ENCODE measurements around the gene TMEM18.

The TMEM18 gene

DNA sequence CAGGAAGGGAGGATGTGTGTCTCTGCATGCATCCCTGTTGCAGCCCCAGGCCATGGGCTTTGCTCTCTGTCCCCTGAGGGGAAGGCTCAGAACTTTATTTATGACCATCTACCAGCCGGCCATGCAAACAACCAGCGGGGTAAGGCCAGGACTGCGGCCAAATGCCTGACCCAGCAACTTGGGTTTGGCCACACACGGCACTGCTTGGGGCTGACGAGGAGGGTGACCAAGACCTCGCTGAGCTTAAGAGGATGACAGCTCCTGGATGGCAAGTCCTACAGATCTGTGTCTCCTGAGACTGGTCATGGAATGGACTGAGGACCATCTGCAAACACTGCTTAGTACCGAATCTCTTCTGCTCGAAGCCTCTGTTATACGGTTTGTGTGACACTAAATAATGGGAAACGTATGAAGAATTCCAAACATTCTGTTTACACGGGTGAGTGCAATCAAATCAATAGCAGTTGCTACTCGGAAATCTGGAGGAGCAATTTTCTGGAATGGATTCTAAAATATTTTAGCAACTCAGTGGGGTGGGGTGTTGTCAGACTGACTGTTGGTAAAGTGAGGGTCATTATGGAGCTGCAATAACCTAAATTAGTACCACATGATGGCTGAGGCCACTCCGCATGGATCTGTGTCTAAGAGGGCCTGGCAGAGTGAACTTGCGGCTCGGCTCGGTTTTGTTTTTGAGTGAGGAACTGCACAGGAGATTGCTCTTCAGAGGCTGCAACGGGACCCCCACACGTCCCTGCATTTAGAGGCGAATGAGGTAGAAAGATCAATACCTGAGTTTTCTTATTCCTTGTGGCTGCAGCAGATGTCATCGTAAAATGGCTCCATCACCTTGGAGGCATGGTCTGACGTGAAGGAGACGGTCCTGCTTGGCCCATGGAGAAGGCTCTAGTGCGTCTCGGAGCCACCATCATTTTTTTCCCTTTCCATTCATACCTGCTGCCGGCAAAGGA is 26.6 kb downstream of the TMEM18 start:
- no peak for DNase-seq

- DNase-seq, result no peak
These were observed 27.5 kb downstream of the TMEM18 start for GRCh38 chr2:649426-650342.

DNA sequence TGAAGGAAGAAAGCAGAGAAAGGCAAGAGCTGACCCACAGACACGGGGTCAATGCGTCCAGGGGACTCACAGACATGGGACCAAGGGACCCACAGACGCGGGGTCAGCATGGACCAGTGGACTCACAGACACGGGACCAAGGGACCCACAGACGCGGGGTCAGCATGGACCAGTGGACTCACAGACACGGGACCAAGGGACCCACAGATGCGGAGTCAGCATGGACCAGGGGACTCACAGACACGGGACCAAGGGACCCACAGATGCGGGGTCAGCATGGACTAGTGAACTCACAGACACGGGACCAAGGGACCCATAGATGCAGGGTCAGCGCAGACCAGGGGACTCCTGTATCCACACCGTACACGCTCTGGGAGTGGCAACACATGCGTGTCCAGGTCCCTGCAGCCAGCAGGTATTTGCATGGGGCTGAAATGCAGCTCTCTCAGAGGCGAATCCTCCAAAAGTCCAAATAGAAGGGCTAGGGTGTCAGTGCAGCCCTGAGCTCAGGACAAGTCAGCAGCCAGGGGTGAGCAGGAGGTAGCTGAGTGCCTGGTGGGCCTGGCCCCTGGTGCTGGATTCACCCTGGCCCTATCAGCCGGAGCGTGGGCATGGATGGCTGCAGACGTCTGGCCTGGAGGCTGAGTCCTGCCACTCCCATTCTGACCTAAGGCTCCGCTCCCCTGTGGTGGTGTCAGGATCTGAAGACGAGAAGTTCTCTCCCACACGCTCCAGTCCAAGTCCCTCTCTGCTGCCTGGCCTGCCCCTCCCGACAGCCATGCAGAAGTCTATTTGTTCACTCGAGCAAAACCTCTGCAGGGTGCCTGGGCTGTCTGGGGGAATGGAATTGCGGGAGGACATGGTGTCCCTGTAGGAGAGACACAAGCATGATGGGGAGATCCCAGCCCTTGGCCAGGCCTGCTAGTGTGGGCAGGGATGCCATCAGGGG is 28.5 kb downstream of the TMEM18 start:
- no peak for DNase-seq

GRCh38 chr2:647691-648231 is 29.4 kb downstream of the TMEM18 start:
- no peak for DNase-seq

DNA sequence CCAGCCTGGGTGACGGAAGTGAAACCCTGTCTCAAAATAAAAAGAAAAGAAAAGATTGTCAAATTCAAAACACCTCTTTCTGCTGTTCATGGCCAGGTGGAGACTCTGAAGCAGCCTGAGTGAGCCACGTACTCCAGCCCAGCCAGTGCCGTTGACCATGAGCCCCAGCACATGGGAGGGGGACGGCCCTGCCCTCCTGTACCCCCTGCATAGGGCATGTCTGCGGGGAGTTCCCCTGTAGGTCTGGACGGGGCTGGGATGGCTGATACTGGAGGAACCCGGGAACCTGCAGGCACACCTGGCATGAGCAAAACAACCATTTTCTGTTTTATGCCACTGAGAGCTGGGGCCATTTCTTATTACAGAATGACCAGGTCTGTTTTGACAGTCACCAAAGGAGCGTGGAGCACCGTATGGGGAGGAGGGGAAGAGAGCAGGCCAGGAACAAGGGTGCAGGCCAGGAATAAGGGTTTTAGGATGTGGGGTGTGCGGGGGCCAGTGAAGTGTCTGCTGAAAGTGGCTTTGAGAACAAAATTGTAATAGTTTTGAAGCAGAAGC is 30.1 kb downstream of the TMEM18 start:
- no peak for DNase-seq

- no peak for DNase-seq
These were observed 32.3 kb downstream of the TMEM18 start for GRCh38 chr2:644871-645270.

DNA sequence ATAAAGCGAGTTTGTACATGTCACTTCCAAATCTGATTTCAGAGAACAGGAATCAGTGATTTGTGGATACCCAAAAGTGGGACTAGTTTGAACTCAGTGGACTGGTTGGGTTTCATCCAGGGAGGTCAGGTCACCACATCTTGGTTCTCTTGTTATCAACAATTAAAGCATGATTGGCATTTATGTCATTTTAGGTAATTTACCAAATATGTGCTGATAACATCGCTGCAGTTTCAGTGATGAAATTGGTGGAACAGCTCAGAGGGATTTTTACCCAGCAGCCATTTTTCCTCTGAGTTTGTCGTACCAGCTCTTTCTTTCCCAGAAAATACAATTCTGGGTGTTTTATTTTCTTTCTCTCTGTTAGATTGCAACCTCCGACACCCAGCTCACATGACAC is 33.4 kb downstream of the TMEM18 start:
- DNase-seq, result no peak

DNA sequence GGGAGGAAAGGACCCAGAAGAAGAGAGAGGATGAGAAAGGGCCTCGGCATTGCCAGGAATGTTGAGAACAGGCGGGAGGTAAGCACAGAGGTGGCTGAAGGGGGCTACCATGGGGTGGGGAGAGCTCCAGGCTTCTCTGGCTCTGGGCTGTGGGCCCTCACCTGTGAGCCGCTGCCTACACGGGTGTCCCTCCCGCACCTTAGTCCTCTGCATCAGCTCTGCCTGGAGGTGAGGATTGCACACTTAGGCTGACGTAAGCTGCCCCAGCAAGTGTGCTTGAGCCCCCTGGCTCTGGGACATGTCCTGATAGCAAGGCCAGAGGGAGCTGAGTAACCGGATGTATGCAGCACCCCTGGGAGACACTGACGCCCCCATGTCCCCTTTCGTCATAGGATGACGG is 33.9 kb downstream of the TMEM18 start:
- no peak for DNase-seq

DNA sequence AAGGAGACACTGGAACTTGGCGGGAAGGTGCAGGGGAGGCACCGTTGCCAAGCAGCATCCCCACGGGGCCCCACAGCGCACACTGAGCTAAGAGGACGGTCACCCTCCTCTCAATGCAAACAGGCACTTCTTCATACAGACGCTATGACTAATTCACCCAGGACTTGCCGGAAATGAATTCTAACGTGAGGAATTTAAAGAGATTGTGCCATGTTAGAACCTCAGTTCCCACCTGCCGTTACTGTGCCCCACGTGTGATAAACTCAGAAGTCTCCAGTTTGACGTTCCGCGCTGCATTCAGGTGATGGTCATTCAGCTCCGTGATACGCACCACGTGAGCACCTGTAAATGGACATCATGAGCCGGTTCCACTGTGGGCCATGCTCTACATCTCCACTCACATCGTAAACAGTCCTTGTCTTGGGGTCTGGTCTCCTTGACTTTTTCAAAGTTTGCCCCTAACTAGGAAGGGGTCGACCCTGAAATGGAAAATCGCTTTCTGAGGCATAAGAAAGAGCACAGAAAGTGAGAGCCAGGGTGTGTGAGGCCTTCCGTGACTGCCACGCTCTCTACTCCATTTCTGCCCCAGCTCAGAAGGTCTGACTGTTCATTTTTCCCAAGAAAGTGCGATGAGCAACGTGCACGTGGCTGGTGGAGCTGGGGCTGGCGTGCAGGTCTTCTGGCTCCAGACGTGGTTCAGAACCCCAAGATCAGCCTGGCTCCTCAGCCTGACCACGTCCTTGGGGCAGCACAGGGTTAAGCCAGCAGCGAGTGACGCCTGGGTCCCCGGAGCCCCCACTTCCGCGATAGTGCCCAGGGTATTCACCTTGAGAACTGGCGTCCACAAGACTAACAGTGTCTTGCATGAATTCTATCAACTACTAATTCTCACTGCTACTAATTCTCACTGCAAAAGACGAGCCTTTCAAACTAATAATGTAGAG is 35.1 kb downstream of the TMEM18 start:
- no peak for DNase-seq

DNA sequence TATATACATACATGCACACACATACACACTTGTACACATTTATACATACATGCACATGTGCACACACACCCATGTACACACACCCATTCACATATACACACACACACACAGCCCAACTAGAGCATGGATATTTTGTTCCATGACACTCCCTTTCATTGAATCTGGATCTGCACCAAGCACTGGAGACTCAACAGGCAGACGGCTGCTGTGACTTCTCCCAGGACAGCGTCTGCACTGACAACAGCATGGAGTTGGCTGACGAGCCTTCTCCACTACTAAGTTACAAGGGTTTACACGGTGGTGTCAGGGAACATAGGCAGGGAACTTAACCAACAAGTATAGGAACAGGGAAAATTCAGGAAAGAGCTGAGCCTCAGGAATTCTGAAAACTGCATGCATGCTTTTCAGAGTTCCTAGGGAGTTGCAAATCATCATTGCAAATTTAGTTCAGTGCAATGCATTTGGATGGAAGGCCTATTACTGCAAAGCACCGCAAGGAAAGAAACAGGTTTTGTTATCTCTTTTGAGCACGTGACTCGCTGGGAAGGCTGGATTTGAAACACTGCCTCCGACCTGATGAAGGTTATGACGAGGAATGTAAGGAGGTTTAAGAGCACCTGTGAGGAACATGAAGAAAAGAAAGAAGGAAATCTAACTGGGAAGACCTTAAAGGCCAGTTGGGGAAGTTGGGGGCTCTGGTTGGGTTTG is 35.9 kb downstream of the TMEM18 start:
- DNase-seq, result no peak

DNA sequence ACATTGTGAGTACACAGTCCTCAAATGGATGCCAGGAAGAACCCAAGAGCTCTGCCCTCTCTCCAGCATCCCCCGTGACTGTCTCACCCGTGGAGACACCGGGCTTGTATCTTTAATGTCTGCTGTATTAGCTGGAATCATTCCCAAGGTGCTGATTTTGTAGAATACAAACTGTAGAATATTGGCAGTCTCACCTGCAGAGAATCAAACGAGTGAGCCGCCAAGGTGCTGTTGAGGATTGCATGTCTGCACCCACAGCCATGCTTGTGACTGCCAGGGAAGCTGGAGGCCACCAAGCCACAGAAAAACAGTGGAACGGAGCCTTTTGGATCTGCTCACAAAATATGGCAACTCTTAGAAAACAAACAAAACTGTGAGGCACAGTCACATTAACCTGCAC is 37.5 kb downstream of the TMEM18 start:
- no peak for DNase-seq

- DNase-seq, result no peak
These were observed 39.4 kb downstream of the TMEM18 start for GRCh38 chr2:637804-638203.

DNA sequence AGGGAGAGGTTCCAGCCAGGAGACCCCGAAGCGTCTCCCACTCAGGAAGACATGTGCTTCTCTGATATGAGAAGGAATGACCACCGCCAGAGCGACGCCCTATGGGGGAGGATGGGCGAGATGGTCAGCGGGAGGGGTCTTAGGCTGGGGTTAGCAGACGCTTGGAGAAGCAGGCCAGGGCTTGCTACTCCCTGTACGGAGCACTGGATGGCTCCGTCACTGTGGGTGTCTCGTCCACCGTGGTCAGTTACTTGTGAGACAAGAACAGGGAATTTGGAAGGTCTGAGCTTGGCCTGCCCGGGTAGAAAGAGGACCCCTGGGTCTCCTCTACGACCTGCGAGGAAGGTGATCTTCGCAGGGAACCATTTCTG is 39.8 kb downstream of the TMEM18 start:
- DNase-seq, result no peak

GRCh38 chr2:636641-637405 is 40.4 kb downstream of the TMEM18 start:
- peak; percentile 21 for DNase-seq

GRCh38 chr2:635687-636621 is 41.3 kb downstream of the TMEM18 start:
- DNase-seq, result no peak

GRCh38 chr2:634636-635388 is 42.4 kb downstream of the TMEM18 start:
- no peak for DNase-seq

DNA sequence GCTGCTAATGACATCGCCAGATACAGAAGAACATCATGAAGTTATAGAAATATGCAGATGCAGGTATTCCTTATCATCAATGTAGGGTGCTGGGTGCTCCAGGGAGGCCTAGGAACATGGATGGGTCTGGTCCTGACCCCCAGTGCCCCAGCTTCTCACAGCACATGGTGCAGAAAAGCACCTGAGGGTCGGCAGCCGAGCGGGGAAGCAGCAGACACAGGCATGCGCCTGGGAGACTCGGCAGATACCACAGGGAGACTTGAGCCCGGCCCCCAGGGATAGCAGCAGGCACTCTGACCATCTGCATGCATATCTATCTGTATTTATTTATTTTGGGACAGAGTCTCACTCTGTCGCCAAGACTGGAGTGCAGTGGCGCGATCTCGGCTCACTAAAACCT is 43.2 kb downstream of the TMEM18 start:
- no peak for DNase-seq

Data from activated effector memory CD4-positive, alpha-beta T cell treated with Interleukin-2 at 50 U/mL for 16 hours (primary cell).